HG03175 (cell line): ENCODE results near the gene SLC30A4.

Source experiments
- ATAC-seq: cut with Tn5 transposase; IDR thresholded peaks from one replicate; pipeline ENCODE4 v1.9.1; 2021; ENCODE audit warnings: mild to moderate bottlenecking, moderate library complexity; ENCODE audit not compliant: unreplicated experiment

Gene SLC30A4

DNA sequence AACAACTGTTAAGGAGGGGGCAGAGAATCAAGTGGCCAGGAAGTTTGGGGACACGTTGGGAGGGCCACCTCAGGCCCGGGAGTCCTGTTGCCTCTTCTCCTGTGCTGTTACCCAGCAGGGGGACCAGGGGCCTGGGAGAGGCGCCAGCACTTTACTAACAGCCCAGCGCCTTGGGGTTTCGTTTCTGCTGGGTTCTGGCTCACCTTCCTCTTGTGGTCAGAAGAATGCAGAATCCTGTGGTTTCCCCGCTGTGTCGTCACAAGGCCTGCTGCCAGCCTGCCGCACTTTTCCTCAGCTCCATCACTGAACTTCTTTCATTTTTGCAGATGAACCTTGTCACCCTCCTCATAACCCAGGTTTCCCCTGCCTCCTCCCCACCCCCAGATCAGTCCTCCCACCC, 67.7 kb downstream of the SLC30A4 start:
- ATAC-seq, result peak; percentile 61

DNA sequence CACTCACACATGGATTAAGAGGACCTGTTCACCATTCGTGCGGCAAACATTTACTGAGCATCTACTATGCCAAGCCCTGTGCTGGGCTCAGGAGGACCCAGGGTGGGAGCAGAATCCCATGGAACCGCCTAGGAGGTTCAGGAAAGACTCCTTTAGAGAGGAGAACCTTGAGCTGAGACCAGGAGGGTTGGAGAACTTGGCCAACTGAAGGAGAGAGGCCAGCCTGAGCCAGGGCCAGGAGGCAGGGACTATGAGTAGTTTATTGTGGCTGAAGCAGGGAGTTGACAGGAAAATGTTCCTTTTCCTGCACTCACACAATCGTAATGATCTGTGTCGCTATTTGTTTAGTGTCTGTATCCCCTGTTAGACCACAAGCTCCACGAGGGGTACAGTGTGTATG, 71.3 kb downstream of the SLC30A4 start:
- no peak for ATAC-seq

DNA sequence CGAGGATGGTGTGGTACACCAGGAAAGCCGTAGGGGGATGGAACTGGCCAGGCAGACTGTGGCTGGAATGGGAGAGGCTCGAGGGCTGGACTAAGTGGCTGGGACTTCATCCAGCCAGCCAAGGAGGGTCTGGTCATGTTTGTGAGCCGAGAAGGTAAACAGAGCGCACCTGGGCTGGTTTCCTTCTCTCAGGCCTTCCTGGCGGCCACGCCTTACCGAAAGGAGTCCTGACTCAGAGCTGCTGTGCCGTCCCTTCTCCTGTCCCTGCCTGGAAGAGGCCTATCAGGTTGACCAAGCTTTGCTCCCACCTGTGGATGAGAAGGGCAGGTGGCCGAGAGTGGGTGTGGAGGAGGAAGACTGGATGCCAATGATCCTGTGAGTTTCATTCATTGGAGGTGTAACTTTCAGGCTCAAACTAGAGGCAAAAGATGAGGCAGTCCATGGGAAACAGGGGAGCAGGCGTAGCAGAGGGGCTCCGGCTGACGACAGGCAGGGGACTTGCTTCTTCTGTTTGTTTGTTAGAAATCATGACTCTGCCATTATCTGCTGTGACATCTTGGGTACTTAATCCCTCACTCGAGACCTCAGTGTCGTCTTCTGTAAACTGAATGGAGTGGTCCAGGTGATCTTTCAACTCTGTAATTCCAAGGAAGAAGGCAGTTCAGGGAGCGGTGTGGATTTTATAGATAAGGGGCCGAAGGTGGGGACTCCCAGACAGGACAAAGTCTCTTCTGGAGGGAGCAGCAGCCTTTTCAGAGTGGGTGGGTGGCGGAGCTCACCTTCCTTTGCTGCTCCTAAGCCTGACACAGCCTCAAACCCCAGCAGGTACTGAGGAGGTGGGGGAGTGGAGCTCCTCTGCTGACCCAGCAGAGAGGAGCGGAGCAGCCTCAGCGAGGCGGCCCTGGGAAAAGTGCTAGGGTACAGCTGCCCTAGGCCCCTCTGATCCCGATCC, 72.4 kb downstream of the SLC30A4 start:
- ATAC-seq, result no peak

DNA sequence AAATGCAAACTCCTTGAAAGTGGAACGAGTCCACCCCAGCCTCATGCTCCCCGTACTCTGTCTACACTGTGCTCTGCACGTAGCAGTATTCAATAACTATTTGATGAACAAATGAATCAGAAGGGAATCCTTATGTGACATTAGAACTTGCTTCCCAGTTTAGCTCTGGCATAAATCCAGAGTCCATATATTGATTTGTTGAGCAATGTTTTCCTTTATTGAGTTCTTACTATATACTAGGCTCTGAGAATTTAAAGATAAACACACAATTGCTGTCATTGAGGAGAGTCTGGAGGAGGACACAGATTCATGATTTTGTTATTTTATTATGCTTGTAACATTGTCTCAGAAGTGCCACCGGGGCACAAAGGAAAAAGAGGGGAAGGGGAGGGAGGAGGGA, 73.2 kb downstream of the SLC30A4 start:
- no peak for ATAC-seq

- no peak for ATAC-seq
These were observed 74.3 kb downstream of the SLC30A4 start for GRCh38 chr15:45448066-45448915.

DNA sequence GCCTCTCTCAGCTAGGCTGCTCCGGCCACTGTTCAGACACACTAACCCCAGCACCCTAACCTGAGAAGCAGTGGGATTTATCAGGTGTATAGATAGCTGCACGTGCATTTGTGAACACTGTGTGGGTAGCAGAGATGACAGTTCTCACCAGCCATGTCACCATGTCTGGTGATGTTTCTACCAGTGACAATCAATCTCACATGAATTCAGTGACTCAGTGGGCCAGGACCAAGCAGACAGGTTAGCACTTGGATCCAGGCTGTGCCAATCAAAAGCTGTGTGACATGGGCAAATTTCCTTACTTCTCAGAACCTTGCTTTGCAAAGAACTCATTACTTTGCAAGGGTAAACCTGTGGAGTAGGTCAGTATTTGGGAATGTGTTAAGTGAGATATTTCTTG, 78.9 kb downstream of the SLC30A4 start:
- no peak for ATAC-seq

DNA sequence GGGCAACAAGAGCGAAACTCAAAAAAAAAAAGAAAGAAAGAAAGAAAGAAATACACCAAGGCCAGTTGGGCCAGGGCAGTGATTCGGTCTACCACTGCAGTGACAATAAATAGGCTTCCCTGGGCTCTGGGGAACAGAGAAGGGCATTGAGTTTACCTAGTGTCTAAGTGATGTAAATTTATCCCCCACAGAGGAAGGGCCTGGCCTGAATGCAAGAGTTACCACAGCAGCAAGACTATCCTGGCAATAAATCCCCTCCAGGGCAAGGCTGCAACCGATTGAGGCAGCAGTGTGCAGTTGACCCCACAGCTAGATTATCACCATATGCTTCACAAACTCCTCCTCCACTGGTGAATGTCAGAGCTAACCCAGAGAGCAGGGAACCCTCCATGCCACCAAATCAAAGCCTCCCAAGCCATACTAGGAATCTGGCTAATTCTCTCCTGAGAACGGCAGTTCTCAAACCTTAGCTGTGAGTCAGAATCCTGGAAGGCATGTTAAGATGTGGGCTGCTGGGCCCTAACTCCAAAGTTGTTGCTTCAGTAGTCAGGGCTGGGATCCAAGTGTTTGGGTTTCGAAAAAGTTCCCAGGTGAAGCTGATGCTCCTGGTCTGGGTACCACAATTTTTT, 79.9 kb downstream of the SLC30A4 start:
- no peak for ATAC-seq

- ATAC-seq, result no peak
These were observed 80.9 kb downstream of the SLC30A4 start for GRCh38 chr15:45441686-45442085.

DNA sequence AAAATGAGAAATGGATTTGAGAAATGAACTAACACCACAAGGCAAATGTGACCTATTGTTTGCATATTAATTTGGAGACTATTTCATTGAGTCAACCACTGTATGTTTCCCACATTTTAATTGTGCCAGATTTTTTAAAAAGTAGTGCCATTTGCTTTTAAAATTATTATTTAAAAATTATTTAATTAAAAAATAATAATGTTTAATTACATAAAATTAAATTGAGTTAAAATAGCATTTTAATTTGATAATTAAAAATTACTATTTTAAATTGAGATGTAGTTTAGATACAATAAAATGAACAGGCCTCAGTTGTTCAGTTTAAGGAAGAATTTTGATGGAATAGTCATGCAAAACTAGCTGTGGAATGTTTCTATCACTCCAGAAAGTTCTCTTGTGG, 81.5 kb downstream of the SLC30A4 start:
- no peak for ATAC-seq

GRCh38 chr15:45439521-45440260, 82.9 kb downstream of the SLC30A4 start:
- ATAC-seq, result no peak

DNA sequence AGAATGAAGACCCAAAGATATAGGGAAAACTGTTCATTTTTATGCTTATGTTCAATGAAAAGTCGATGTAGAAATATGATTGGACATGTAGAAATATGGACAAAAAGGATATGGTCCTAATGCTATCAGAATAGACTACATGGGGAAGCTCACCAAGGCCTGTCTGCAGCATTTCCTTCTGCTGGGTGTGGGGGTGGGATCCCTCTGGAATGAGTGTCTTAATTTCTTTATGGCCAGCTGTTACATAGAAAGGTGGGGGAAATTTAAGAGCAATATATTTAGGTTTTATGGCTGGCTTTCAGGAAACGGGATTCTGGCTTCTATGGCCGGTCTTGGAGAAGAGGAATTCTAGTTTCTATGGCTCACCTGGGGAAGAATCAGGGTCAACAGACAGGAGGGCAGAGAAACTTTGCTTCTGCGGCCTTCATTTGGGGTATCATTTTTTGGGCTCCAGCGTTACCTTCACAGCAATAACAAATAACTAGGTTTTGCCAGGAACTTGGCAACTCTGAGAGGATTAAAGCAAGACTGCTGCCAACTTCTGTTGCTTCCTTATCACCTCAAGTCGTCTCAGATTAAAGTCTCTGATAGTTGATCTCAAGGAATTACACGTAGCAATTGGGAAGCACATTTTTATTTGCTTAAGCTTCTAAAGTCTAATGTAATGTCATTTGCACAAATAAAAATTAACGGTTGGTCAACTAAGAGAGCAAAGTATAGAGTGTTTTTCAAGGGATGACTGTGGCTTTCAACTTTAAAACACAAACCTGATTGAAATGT, 87.2 kb downstream of the SLC30A4 start:
- ATAC-seq, result no peak

DNA sequence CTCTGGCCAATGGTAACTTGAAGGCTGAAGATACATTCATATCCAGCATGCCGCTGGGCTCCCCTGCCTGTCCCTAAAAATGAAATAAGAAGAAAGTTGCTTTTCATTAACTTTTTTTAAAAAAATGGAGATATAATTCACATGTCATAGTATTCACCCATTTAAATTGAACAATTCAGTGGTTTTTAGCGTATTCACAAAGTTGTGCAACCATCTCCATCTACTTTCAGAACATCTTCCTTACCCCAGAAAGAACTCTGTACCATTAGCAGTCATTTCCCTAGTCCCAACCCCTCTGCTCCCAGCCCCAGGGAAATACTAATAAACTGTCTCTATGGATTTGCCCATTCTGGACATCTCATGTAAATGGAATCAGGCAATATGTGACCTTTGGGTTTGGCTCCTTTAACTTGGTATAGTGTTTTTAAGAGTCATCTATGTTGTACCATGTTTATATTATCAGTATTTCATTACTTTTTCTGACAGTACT, 88.4 kb downstream of the SLC30A4 start:
- ATAC-seq, result no peak

DNA sequence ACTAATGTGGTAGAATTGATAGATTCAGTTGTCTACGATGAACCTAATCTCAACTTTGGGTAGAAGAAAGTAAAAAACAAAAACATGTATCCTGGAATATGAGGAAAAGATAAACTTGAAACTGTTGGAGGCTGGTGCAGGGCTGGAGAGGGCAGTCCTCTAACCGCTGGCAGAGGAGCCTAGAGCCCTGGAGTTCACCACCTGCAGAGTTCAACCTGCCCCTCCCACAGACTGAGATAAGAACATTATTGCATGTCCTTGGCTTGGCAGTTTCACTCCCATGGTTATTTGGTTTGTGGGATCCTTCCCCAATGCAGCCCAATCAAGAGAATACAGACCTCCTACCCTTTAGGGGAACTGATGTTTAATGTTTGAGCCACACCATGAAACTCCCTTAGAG, 91.0 kb downstream of the SLC30A4 start:
- ATAC-seq, result no peak

DNA sequence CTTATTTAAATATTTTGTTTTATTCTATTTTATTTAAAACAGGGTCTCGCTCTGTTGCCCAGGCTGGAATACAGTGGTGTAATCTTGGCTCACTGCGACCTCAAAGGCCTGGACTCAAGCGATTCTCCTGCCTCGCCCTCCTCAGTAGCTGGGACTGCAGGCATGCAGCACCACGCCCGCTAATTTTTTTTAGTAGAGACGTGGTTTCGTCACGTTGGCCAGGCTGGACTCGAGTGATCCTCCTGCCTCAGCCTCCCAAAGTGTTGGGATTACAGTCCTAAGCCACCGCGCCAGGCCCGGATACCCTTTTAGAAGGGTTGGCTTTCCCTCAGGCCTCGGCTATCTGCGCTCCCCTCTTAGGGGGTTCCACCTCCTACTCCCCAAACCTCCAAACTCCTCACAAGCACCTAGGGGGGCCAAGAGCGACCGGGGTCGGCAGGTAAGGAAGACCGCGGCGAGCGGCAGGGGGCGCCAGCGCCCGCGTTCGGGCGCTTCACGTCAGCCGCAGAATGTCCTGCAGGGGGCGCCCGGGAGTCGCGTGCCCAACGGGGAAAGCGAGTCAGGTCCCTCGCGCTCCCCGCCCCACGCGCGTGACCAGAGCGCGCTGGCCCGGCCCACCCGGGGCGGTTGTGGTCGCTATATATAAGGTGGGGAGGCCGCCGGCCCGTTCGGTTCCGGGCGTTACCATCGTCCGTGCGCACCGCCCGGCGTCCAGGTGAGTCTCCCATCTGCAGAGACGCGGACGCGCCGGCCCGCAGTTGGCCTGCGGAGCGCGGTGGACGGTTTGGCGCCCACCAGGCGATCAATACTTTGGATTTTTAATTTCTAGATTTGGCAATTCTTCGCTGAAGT, 92.4 kb downstream of the SLC30A4 start:
- peak; percentile 80 for ATAC-seq
